ENCODE results near the gene RNU11.

DNA sequence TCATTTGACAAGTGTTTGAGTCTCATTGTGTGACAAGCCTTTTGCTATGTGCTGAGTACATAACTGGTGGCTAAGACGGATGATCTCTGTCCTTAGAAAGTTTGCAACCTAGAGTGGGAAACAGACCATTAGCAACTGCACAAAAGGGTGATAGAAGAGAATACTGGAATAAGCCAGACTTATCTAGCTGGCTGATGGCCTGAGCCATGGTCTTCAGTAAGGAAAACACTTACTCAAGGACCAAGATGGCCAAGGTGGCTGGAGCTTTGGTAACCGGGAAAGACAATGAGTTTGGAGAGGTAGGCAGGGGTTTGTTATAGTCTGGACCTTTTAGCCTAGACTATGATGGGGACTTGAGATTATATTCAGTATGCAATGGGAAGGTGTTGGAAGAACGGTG lies 3.9 kb upstream of the RNU11 start:
- TF ChIP-seq, protein P1, sequence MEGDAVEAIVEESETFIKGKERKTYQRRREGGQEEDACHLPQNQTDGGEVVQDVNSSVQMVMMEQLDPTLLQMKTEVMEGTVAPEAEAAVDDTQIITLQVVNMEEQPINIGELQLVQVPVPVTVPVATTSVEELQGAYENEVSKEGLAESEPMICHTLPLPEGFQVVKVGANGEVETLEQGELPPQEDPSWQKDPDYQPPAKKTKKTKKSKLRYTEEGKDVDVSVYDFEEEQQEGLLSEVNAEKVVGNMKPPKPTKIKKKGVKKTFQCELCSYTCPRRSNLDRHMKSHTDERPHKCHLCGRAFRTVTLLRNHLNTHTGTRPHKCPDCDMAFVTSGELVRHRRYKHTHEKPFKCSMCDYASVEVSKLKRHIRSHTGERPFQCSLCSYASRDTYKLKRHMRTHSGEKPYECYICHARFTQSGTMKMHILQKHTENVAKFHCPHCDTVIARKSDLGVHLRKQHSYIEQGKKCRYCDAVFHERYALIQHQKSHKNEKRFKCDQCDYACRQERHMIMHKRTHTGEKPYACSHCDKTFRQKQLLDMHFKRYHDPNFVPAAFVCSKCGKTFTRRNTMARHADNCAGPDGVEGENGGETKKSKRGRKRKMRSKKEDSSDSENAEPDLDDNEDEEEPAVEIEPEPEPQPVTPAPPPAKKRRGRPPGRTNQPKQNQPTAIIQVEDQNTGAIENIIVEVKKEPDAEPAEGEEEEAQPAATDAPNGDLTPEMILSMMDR (conservative IDR thresholded peaks at IDR 0.05; ENCODE audit: low read depth, low read length) = no peak
- TF ChIP-seq EZH2 (IDR thresholded peaks at IDR 0.05; ENCODE audit: borderline replicate concordance, low read depth, low read length, poor library complexity, severe bottlenecking) = no peak

Data from A673 (cell line).